Peyer's patch (tissue), 4 donors: ENCODE results near the gene SKOR1.

Experiments
- POLR2A ChIP-seq, 2 donors: fragments of 450-650 bp; IDR thresholded peaks; one replicate each; pipeline ENCODE4 v1.5.1; 2017; ENCODE audit warnings: antibody characterized with exemption in 2 of 2, mild to moderate bottlenecking in 2 of 2, moderate library complexity in 2 of 2
- TF ChIP-seq, protein P1 (sequence below), 6 experiments: fragments of 450-650 bp in 4 of 6; fragments of 200-600 bp in 2 of 6; sonication (generic) in 1 of 6; IDR thresholded peaks; one replicate each; pipeline ENCODE4 v1.5.1; 2017 to 2019; ENCODE audit warnings: antibody characterized with exemption in 6 of 6, mild to moderate bottlenecking in 3 of 6, moderate library complexity in 1 of 6

DNA sequence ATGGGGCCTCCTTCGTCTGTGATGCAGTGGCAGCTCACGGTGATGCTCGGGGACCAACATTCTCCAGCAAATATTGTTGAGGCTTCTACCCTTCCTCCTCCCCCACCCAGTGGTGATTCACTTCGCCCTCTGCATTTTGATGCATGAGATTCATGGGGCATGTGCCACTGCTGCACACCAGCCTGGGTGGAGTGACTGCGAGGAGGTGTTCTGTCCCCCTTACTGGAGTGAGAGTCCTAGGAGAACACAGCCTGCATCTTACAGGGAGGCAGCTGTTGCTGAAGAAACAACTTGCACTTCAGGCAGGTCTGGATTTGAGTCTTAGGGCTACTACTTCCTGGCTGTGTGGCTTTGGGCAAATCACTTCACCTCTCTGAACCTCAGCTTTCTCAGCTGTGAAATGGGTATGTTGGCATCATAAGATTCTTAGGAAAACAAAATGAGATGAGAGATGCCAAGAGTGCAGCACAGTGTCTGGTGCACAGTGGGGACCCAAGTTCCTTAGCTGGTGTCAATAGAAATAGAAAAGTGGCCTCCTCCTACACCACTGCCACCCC is 10.2 kb upstream of the SKOR1 start:
- TF ChIP-seq, protein P1, sequence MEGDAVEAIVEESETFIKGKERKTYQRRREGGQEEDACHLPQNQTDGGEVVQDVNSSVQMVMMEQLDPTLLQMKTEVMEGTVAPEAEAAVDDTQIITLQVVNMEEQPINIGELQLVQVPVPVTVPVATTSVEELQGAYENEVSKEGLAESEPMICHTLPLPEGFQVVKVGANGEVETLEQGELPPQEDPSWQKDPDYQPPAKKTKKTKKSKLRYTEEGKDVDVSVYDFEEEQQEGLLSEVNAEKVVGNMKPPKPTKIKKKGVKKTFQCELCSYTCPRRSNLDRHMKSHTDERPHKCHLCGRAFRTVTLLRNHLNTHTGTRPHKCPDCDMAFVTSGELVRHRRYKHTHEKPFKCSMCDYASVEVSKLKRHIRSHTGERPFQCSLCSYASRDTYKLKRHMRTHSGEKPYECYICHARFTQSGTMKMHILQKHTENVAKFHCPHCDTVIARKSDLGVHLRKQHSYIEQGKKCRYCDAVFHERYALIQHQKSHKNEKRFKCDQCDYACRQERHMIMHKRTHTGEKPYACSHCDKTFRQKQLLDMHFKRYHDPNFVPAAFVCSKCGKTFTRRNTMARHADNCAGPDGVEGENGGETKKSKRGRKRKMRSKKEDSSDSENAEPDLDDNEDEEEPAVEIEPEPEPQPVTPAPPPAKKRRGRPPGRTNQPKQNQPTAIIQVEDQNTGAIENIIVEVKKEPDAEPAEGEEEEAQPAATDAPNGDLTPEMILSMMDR (IDR thresholded peaks at IDR 0.05), result no peak
- no peak for TF ChIP-seq POLR2A (IDR thresholded peaks at IDR 0.05)
